GM13976 (cell line): Measurements from ENCODE around the gene POLE.
"Not testable (repeated sequence)": the region's sequence is repeated elsewhere in the genome, so short reads cannot be mapped to it uniquely, and the experiment has no call there.

Source experiments
- DNase-seq: peaks from one replicate; pipeline ENCODE4 v3.0.0; 2012; ENCODE audit warnings: low spot score
- CTCF ChIP-seq: IDR thresholded peaks from 2 replicates; pipeline ENCODE4 v1.5.1; 2012; ENCODE audit warnings: borderline replicate concordance, mild to moderate bottlenecking; ENCODE audit not compliant: insufficient read depth; ENCODE audit errors: extremely low read depth, missing control alignments, control extremely low read depth
- in situ Hi-C: fragments of 300-500 bp; cut with MboI; formaldehyde crosslinking; loops from one replicate; pipeline ENCODE4 v1.12.0; 2022; ENCODE audit warnings: low sequenced_read_pairs, mixed read lengths, inconsistent platforms; ENCODE audit not compliant: unreplicated experiment

POLE gene

GRCh38 chr12:132702640-132703039 is 15.5 kb upstream of the POLE start:
- peak; percentile 12 for TF ChIP-seq CTCF
- in situ Hi-C loops = no loop called here
- DNase-seq = no peak

- no peak for DNase-seq
- no peak for TF ChIP-seq CTCF
- in situ Hi-C loops = no loop called here
Observed at GRCh38 chr12:132700212-132700822, 13.2 kb upstream of the POLE start.

- no peak for TF ChIP-seq CTCF
- in situ Hi-C loops = no loop called here
- DNase-seq = no peak
Observed at GRCh38 chr12:132698341-132698740, 11.2 kb upstream of the POLE start.

- DNase-seq = no peak
- in situ Hi-C loops = no loop called here
- TF ChIP-seq CTCF = no peak
Observed at GRCh38 chr12:132695431-132695830, 8.3 kb upstream of the POLE start.

GRCh38 chr12:132694888-132695287 is 7.7 kb upstream of the POLE start:
- in situ Hi-C loops, DNase-seq: not testable (repeated sequence)

GRCh38 chr12:132692030-132692429 is 4.9 kb upstream of the POLE start:
- in situ Hi-C loops = not testable (repeated sequence)

GRCh38 chr12:132690112-132690511 is 3.0 kb upstream of the POLE start:
- DNase-seq = no peak
- in situ Hi-C loops = no loop called here
- no peak for TF ChIP-seq CTCF

More at GRCh38 chr12:132692030-132692429, 4.9 kb upstream of the POLE start:
- not testable (repeated sequence) for DNase-seq

- no peak for DNase-seq
- in situ Hi-C loops = no loop called here
- no peak for TF ChIP-seq CTCF
Observed at GRCh38 chr12:132689227-132689626, 2.1 kb upstream of the POLE start.
